ENCODE results near the gene FAM83G. TPM values are rescaled to one million over a fixed set of nuclear protein-coding genes. Genes with fewer than 3 reads are reported as not detected.

FAM83G gene
- total RNA-seq, 1 donor from 2014 or later: 8.2 TPM

DNA sequence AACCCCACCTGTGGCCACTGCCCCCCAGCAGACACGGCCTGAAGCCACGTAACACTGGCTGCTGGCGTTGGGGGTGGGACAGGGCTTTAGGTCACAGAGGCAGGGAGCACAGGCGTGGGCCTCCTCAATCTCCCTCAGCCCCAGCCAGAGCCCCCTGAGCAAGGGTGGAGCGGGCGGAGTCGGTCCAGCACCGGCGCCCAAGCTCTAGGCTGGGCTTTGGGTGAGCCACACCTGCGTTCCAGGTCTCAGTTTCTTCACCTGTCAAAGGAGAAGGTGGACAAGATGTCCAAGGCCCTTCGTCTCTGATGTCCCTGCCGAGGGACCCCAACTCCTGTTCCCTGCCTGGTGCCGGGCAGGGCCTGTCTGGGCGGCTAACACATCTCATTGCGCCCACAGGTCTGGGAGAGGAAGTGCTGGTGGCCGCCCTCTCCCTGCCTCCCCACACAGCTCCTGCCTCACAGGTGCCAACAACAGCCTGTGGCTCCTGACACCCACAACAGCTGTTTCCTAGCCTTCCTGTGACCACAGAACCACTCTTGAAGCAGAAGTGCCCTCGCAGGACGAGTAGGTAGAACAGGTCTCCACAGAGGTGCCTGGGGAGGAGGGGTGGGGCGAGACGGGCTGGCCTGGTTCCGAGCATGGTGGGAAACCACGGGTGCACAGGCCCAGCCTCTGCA is 12.0 kb downstream of the FAM83G start:
- H3K27ac Mint-ChIP-seq (ENCODE audit: unreplicated experiment): no peak overlapping the region
- no peaks in the 10 kb centered on the region for H3K27me3 Mint-ChIP-seq (ENCODE audit: low read depth)
- TF ChIP-seq, protein P1, sequence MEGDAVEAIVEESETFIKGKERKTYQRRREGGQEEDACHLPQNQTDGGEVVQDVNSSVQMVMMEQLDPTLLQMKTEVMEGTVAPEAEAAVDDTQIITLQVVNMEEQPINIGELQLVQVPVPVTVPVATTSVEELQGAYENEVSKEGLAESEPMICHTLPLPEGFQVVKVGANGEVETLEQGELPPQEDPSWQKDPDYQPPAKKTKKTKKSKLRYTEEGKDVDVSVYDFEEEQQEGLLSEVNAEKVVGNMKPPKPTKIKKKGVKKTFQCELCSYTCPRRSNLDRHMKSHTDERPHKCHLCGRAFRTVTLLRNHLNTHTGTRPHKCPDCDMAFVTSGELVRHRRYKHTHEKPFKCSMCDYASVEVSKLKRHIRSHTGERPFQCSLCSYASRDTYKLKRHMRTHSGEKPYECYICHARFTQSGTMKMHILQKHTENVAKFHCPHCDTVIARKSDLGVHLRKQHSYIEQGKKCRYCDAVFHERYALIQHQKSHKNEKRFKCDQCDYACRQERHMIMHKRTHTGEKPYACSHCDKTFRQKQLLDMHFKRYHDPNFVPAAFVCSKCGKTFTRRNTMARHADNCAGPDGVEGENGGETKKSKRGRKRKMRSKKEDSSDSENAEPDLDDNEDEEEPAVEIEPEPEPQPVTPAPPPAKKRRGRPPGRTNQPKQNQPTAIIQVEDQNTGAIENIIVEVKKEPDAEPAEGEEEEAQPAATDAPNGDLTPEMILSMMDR (IDR thresholded peaks at IDR 0.05): no peak
- no peaks in the 10 kb centered on the region for H3K4me1 Mint-ChIP-seq (ENCODE audit: low read depth)
- DNase-seq (ENCODE audit: low spot score): no peak
- peaks cover 9% of the 10 kb centered on the region for H3K36me3 Mint-ChIP-seq (ENCODE audit: low read depth)
- peaks cover 10% of the 10 kb centered on the region for H3K9me3 Mint-ChIP-seq (ENCODE audit: low read depth)
- no peak overlapping the region for H3K4me3 Mint-ChIP-seq (ENCODE audit: unreplicated experiment)

DNA sequence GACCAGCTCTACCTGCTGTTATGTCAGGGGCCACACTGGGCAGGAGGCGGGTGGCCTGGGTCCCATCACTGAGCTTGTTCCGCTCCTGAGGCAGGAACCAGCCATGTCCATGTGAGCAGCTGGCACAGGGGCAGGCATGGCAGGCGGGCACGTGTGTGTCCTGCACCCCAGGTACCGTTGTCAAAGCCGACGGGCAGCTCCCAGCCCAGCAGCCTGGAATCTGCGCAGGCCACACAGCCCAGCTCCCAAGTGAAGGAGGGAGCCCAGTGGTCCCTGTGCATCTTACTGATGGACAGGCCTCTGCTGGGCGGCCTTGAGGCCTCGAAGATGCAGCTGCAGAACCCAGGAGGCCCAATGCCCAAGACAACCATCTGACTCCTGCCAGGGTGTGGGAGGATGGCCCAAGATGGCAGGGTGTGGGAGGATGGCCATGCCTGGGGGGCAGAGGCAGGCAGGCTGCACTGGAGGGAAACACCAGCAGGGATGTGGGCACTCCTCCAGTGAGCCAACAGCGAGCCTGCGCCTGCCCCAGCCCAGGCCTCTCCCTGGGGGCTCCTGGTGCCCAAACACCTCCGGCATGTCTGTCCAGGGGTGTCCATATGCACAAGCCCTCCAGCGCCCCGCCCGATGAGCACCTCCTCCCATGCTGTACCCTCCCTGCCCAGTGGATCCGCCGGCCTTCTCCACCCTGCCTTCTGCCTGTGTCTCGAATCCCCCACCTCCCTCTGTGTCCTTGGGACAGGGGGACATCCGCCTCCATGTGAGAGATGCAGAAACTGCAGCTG is 12.8 kb downstream of the FAM83G start:
- Mint-ChIP-seq H3K36me3 (ENCODE audit: low read depth) (peaks cover 9% of the 10 kb centered on the region), H3K27me3 (ENCODE audit: low read depth) (no peaks in the 10 kb centered on the region), H3K4me3 (ENCODE audit: unreplicated experiment) (no peak overlapping the region), H3K9me3 (ENCODE audit: low read depth) (peaks cover 10% of the 10 kb centered on the region), H3K4me1 (ENCODE audit: low read depth) (no peaks in the 10 kb centered on the region), H3K27ac (ENCODE audit: unreplicated experiment) (no peak overlapping the region)
- no peak for DNase-seq (ENCODE audit: low spot score)
- TF ChIP-seq, protein P1 (IDR thresholded peaks at IDR 0.05): no peak

DNA sequence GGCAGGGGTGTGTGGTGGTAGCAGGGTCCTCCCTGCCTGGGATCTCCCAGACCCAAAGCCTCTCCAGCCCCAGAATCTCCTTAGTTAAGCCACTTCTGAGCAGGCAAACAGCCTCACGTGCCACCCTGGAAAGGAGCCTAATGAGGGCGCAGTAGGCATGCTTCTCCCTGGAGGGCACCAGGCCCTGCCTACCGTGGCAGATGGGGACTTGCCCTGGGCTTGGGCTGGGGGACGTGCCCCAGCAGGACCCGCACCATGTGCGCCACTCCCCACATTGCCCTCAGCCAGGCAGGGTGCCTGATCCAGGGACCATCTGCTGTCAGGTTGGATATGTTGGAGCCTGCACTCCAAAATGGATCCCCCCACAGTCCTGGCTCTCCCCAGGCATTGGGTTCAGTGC is 14.2 kb downstream of the FAM83G start:
- TF ChIP-seq, protein P1 (IDR thresholded peaks at IDR 0.05): no peak
- H3K4me3 Mint-ChIP-seq (ENCODE audit: unreplicated experiment): no peak overlapping the region
- peaks cover 6% of the 10 kb centered on the region for H3K9me3 Mint-ChIP-seq (ENCODE audit: low read depth)
- no peaks in the 10 kb centered on the region for H3K27me3 Mint-ChIP-seq (ENCODE audit: low read depth)
- no peak for DNase-seq (ENCODE audit: low spot score)
- no peaks in the 10 kb centered on the region for H3K4me1 Mint-ChIP-seq (ENCODE audit: low read depth)
- peaks cover 4% of the 10 kb centered on the region for H3K36me3 Mint-ChIP-seq (ENCODE audit: low read depth)
- no peak overlapping the region for H3K27ac Mint-ChIP-seq (ENCODE audit: unreplicated experiment)

DNA sequence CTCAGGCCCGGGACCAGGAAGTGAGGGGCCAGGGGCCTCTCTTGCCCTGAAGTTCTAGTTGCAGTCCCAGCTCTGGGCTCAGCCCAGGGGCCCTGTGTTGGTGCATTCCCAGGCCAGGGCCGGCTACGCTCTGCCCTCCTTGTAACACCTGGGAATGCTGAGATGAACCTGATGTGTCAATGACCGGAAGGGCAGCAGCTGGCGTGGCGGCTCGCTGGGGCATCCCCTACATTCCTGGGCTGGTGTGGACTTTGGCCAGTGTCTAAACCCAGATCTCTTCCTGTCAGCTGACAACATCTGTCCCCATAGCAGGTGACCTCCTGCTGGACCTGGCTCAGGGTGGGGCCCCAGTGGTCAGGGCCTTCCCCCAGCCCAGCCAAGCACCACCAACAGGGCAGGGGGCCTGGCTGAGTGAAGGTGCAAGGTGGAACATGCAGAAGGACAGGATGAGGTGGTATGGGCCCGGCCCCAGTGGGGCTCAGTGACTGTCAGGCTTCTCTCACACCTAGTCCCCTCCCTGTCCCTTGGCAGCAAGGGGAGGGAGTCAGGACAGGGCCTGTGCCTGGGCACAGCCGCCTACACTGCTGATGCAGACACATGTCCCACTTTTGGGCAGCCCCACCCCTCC is 15.9 kb downstream of the FAM83G start:
- TF ChIP-seq, protein P1 (IDR thresholded peaks at IDR 0.05): no peak
- Mint-ChIP-seq H3K4me1 (ENCODE audit: low read depth) (no peaks in the 10 kb centered on the region), H3K9me3 (ENCODE audit: low read depth) (no peaks in the 10 kb centered on the region), H3K27me3 (ENCODE audit: low read depth) (no peaks in the 10 kb centered on the region), H3K36me3 (ENCODE audit: low read depth) (no peaks in the 10 kb centered on the region), H3K27ac (ENCODE audit: unreplicated experiment) (no peak overlapping the region), H3K4me3 (ENCODE audit: unreplicated experiment) (no peak overlapping the region)
- DNase-seq (ENCODE audit: low spot score): no peak

DNA sequence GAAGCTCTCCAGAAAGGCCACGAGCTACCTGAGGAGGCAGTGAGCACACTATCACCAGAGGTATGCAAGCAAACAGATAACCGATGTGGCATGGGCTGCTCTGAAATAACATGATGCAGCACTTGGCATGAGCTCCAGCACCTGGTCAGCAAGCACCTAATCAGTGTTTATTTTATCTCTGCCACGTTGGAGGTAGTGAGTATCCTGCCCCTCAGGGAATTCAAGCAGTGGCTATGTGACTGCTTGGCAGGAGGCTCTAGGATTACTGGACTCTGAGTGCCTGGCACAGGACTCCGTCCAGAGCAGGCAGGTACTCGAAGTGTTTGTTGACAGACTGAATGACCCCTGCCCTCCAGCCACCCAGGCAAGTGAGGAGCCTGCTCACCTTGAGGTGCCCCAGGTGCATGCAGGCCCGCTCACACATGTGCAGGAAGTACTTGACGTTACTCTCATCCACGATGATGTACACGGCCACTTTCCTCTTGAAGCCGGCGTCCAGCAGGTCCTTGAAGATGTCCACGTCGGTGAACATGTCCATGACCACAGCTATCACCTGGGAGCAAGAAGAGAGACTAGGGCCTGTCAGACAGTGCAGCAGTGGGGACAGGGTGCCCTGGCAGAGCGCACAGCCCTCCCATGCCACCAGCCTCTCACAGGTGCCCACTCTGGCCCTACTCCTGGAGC is 16.6 kb downstream of the FAM83G start:
- Mint-ChIP-seq H3K27ac (ENCODE audit: unreplicated experiment) (no peak overlapping the region), H3K27me3 (ENCODE audit: low read depth) (no peaks in the 10 kb centered on the region), H3K4me1 (ENCODE audit: low read depth) (no peaks in the 10 kb centered on the region), H3K9me3 (ENCODE audit: low read depth) (no peaks in the 10 kb centered on the region), H3K4me3 (ENCODE audit: unreplicated experiment) (no peak overlapping the region), H3K36me3 (ENCODE audit: low read depth) (no peaks in the 10 kb centered on the region)
- TF ChIP-seq, protein P1 (IDR thresholded peaks at IDR 0.05): no peak
- no peak for DNase-seq (ENCODE audit: low spot score)

Data from chondrocyte (in vitro differentiated cells).